ENCODE results near the gene CLEC1A. TPM values are rescaled to one million over a fixed set of nuclear protein-coding genes. Genes with fewer than 3 reads are reported as not detected.

The CLEC1A gene
- total and polyA plus RNA-seq, 2 donors (not counting 3 experiments of a cell fraction or from before 2014, with no cell fraction given), result 22.0 to 24.2 TPM

GRCh38 chr12:10069976-10070375 lies 28.8 kb downstream of the CLEC1A start:
- Histone ChIP-seq H3K36me3 (ENCODE audit: control insufficient read depth in 2 of 2, extremely low read depth in 1 of 2, insufficient read depth in 2 of 2, low read length in 2 of 2) (peaks cover 3 to 6% of the 10 kb centered on the region in 2 experiments), H3K27me3 (ENCODE audit: control insufficient read depth in 2 of 2, insufficient read depth in 2 of 2, low read length in 2 of 2) (no peaks in the 10 kb centered on the region), H2AFZ (ENCODE audit: low read depth, low read length) (no peak overlapping the region), H3K4me3 (replicated peaks in 1 of 3; ENCODE audit: insufficient read depth in 1 of 3, low read depth in 1 of 3, low read length in 3 of 3) (no peak overlapping the region), H3K9me3 (replicated peaks; ENCODE audit: control insufficient read depth, insufficient read depth, low read length) (no peaks in the 10 kb centered on the region), H3K4me1 (ENCODE audit: control insufficient read depth, extremely low read depth, insufficient read depth, low read length) (peaks cover 46% of the 10 kb centered on the region), H3K27ac (ENCODE audit: insufficient read depth, low read depth, low read length) (peak overlapping the region; percentile 98), H3K9ac (replicated peaks; ENCODE audit: extremely low read depth, insufficient read depth, low read length) (no peak overlapping the region), H3K9me1 (replicated peaks; ENCODE audit: control insufficient read depth, extremely low read depth, insufficient read depth, low read length) (no peaks in the 10 kb centered on the region), H4K20me1 (replicated peaks; ENCODE audit: control insufficient read depth, extremely low read depth, insufficient read depth, low read length) (no peaks in the 10 kb centered on the region), H3K79me2 (ENCODE audit: control insufficient read depth, insufficient read depth, low read length) (no peaks in the 10 kb centered on the region), H3K4me2 (ENCODE audit: insufficient read depth, low read length) (no peak overlapping the region)
- no TSS peak for BruUV-seq (replicated peaks)
- FAIRE-seq (no peak), DNase-seq (ENCODE audit: low read depth, low spot score) (no peak)
- CTCF ChIA-PET, result interaction anchor here (1.2 to 3.1 kb wide), 4 partner anchors 21 to 70 kb away, joined by 5 to 29 read pairs (median 10); no protein-coding TSS in a partner anchor
- POLR2A ChIA-PET, result interaction anchor here (1.2 to 2.1 kb wide), 2 partner anchors 29 to 70 kb away, joined by 3 to 7 read pairs; partner anchors contain the start of gene CLEC1A
- dilution Hi-C loops (cut with MboI; ENCODE audit: extremely low pct_ligation_motif_present, low sequenced_read_pairs), result no loop called here
- intact Hi-C loops (cut with micrococcal nuclease), result loop anchor here (10.0 kb wide), 1 partner anchor 1105 kb away; the partner anchor contains the start of gene SMIM10L1
- no peak for TF ChIP-seq JUN (IDR thresholded peaks at IDR 0.05; ENCODE audit: borderline replicate concordance, insufficient read depth, insufficient read length, low read depth)
- TF ChIP-seq CTCF (IDR thresholded peaks at IDR 0.05; ENCODE audit: extremely low read depth in 1 of 2, insufficient read depth in 1 of 2, low read depth in 1 of 2, low read length in 2 of 2), result no peak
- TF ChIP-seq POLR2AphosphoS5 (IDR thresholded peaks at IDR 0.05; ENCODE audit: insufficient read depth, low read depth, low read length), result no peak
- TF ChIP-seq POLR2A (IDR thresholded peaks at IDR 0.05; ENCODE audit: low read depth, low read length), result no peak
- no peak for TF ChIP-seq GATA2 (IDR thresholded peaks at IDR 0.05; ENCODE audit: insufficient read depth, insufficient read length, low read depth, low read length)
- TF ChIP-seq FOS (IDR thresholded peaks at IDR 0.05; ENCODE audit: borderline replicate concordance, insufficient read depth, low read length), result no peak
- no peak for TF ChIP-seq MAX (IDR thresholded peaks at IDR 0.05; ENCODE audit: insufficient read depth, insufficient read length)
- TF ChIP-seq EZH2 (IDR thresholded peaks at IDR 0.05; ENCODE audit: borderline replicate concordance, low read depth, low read length, severe bottlenecking), result no peak
- no peak for TF ChIP-seq MYC (IDR thresholded peaks at IDR 0.05; ENCODE audit: low read depth, low read length)

Measured in endothelial cell of umbilical vein (primary cell).